HUDEP-2 (cell line): Measurements from ENCODE around the gene ANKRD33B.
"Not testable (repeated sequence)": the region's sequence is repeated elsewhere in the genome, so short reads cannot be mapped to it uniquely, and the experiment has no call there.

Experiments
- DNase-seq, 76 experiments: peaks; one replicate each; lab custom pipeline; 2025; ENCODE audit not compliant: unreplicated experiment in 76 of 76; lab: John Stamatoyannopoulos, UW

ANKRD33B gene

DNA sequence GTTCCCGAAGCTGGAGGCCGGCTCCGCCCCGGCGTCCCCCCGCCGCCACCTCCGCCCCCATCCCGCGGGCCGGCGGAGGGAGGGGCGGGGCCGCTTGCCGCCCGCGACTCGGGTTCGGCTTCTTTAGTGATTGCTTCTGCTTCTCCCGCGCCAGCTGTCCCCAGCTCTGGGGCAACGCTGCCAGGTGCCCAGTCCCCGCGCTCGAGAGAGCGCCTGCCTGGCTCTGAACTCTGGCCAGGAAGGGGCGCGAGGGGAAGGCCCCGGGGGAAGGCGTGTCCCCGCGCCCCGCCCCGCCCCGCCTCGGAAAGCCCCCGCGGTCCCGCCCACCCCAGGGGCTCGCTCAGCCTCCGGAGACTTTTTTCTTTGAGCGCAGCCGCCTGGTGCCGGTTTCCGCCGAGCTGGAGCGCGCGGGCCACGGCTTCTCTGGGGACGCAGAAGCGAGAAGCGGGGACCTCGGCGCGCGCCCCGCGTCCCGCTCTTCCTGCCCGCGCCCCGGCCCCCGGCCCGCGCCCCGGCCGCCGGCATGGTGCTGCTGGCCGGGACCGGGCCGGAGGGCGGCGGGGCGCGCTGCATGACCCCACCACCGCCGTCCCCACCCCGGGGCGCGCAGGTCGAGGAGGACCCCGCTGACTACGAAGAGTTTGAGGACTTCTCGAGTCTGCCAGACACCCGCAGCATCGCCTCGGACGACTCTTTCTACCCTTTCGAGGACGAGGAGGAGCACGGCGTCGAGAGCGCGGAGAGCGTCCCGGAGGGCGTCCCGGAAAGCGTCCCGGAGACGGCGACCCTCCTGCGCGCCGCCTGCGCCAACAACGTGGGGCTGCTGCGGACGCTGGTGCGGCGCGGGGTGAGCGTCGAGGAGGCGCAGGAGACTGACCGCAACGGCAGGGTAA lies at the start of gene ANKRD33B:
ANKRD33B (plus strand) TSS at position 126 of the 893 bp plus-strand sequence; CDS start at position 524, 398 bp downstream.
- peak in 2 of 76 experiments; percentile 10 for DNase-seq

DNA sequence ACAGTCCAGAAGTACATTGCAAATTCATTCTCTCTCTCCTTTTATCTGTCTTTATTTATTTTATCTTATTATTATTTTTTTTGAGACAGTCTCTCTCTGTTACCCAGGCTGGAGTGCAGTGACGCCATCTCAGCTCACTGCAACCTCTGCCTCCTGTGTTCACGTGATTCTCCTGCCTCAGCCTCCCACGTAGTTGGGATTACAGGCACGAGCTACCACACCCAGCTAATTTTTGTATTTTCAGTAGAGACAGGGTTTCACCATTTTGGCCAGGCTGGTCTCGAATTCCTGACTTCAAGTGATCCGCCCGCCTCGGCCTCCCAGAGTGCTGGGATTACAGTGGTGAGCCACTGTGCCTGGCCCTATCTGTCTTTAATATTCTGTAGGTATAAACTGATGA lies 49.3 kb upstream of the ANKRD33B start:
- DNase-seq: not testable (repeated sequence)

DNA sequence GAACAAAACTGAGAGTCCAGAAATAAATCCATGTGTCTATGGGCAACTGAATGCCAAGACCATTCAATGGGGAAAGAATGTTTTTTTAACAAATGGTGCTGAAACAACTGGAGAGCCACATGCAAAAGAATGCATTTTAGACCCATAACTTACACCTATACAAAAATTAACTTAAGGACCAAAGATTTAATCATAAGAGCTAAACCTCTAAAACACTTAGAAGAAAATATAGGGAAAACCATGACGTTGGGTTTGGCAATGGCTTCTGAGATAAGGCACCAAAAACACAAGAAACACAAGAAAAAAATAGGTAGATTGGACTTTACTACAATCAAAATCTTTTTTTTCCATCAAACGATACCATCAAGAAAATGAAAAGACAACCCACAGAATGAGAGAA lies 48.4 kb upstream of the ANKRD33B start:
- DNase-seq: no peak

DNA sequence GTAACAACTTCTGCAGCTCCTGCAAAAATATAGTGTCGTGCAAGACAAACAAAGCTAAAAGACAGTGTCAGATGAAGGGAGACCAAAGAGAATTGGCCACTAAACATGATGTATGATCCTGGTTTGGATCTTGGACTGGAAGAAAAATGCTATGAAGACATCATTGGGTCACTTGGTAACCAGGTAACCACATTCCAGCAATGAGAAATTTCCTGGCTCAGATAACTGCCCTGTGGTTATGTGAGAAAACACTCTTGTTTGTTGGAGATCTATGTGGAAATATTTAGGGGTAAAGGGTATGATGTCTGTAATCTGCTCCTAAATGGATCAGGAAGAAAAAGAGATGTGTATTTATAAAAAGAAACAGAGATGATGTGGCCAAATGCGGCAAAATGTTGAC lies 45.5 kb upstream of the ANKRD33B start:
- DNase-seq: no peak

DNA sequence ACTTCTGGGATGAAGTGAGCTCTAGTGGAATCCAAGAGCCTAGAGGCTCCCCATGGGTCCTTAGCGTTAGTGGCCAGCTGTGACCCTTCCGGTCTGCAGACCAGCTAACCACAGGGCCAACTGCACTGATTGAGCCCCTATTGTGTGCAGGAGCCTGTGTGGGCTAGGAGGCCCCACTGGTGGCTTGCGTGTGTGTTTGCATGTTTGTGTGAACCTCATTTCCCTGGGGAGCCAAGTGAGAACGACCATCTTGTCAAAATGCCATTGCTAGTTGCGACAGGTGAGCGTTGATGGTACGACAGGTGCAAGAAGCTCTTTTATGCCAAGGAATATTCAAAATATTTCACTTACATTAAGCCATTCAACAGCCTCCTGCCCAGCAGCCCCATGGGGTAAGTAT lies 44.1 kb upstream of the ANKRD33B start:
- DNase-seq: no peak

DNA sequence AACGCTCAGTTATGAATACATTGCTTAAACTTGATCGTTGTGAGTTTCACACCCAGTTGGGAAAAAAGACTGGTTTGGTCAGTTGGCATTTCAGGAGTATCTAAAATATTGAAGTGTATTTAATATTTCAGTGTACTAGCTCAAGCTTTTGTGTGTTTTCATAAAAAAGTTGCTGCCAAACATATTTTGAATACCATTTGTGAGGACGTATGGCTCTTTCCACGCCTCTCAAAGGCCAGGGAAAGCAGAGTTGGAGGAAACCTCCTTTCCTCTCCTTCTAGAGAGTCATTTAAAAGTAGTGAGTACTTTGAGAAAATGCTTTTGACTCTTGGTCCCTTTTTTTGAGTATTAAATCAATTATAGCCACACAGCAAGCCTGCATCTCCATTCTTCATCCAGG lies 43.2 kb upstream of the ANKRD33B start:
- no peak for DNase-seq

DNA sequence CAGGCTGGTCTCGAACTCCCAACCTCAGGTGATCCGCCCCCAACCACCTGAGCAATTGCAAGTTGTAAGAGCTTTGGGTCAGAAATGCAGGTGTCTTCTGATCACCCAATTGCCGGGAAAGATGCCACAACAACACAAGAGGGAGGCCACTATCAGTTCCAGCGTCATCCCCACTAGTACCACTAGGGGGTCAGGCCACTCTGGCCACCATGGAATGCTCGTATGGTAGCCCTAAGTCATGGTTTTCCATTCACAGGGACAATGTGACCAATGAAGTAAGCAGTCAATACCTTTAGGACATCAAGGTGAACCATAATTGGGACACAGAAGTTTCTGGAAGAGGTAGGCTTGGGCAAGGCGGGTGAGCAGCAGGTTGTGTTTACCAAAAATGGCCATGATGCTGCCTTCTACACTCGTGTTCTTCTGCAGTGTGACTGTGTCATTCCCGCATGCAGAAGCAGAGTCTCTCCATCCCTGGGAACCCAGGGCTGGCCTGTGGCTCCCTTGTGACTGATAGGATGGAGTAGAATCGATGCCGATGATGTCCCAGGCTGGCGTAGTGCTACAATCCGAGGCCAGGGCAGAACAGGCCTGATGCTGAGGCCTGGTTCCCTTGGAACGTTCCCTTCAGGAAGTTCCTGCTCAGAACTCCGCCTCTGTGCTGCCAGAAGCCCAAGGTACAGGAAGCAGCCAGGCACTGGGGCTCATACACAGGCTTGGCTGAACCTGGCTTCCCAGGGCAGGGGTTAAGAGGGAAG lies 42.2 kb upstream of the ANKRD33B start:
- DNase-seq: peak in 10 of 76 experiments; percentile 2 to 24 (median 10)

DNA sequence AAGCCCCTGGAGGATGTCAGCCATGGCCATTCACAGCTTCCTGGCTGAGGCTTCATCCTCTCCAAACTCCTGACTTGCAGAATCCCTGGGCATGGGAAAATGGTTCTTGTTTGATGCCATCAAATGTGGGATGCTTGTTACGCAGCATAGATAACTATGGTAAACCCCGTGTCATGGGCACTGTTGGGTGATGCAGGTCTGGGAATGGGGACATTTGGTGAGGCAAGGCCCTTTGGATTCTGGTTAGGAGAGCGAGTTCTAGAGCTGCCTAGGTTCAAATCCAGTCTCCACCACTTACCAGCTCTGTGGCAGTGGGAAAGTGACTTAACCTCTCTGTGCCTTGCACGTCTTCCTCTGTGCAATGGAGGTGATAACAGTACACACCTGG lies 41.7 kb upstream of the ANKRD33B start:
- no peak for DNase-seq

DNA sequence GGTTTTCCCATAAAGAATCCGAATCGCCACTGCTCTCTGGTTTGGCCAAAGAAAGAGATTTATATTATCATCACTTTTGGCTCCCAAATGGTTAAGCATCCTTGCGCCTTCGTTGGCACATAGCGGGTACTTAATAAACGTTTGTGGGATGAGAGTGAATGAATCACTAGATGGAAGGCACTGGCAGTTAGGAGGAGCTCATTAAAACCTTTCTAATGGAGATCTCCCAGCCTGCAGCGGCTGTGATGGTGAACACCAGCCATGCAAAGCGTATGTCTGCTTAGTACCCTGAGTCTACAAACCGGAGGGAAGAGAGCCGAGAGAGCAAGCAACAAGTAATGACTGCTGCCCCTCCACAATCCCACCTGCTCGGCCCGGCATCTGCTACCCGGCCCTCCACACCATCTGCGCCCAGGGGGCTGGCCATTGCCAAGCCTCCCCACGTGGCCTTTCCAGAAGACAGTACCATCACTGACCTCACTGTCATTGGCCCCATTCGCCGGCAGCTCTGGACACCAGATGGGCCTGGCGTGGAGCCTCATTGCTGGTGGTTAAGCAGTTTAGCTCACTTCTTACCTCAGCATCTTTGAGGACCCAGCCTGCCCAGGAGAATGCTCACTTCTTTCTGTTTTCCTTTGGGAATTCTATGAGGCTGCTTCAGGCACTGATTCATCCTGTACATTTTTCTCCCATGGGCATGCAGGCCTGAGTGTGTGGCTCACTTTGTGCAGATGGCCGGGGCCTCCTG lies 39.3 kb upstream of the ANKRD33B start:
- DNase-seq: no peak

DNA sequence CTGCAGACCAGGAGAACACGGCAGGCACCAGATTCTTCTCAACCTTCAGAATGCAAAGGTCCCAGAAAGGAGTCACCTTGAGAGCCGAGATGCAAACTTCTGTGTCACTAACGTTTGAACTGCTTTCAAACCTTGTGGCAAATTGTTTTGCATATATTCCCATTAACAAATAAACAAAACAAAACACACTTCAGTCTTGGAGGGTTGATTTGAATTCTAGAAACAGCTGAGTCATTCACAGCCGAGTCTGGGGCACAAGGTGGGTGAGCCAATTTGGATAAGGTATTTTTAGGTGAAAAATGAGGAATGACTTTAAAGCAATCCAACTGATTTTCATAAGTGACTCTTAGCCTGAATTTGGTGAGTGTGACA lies 38.8 kb upstream of the ANKRD33B start:
- DNase-seq: no peak

DNA sequence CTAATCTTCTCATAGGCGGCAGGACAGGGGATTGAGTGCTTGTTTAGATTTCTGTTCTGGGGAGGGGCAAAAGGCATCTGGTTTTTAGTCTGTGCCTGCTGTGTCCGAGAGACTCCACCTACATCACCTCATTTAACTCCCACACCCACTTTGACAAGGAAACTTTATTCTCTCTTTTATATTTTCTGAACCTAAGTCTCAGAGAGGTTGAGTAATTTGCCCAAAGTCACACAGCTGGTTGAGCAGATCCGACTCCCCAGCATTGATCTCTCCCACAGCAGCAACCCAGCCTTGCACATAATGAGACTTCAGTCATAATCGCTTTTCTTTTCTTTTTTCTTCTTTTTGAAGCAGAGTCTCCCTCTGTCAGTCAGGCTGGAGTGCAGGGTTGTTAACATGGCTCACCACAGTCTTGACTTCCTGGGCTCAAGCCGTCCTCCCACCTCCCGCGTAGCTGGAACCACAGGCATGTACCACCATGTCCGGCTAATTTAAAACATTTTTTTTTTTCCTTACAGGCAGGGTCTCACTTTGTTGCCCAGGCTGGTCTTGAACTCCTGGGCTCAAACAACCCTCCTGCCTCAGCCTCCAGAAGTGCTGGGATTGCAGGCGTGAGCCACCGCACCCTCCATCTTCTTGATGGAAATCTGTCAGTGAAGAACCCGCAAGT lies 36.5 kb upstream of the ANKRD33B start:
- DNase-seq: no peak

DNA sequence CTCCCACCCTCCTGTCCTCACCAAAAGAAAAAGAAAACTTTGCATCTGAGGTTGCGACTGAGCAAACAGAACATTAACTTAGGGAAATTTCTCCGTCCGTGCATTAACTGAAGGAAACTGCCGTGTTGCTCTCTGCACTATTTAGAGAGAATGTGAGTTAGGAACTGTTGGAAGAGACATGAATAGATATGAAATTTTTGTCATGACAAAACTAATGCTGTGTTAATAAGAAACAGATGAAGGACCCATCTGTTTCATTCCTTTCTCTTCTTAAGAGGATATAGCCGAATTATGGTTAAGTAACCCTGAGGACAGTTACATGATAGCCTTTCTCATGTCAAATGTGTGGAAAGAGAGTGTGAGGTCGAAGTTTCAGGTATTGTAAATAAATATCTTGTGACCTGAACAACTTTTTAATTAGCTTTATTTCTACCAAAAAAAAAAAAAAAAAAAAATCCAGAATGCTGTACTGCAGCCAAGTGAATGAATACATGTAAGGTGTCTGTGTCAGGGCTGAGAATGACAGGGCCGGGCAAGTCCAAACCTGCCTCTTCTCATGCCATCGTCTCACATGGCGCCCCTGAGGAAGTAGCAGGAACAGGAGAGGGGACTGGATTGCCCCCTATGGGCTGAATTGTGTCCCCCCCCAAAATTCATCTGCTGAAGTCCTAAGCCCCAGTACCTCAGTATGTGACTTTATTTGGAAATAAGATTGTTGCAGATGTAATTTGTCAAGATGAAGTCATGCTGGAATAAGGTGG lies 35.6 kb upstream of the ANKRD33B start:
- DNase-seq: no peak

DNA sequence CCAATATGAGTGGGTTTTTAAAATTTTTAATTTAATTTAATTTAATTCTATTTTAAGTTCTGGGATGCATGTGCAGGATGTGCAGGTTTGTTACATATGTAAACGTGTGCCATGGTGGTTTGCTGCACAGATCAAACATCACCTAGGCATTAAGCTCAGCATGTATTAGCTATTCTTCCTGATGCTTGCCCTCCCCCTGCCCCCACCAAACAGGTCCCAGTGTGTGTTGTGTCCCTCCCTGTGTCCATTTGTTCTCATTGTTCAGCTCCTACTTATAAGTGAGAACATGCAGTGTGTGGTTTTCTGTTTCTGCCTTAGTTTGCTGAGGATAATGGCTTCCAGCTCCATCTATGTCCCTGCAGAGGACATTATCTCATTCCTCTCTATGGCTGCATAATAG lies 35.0 kb upstream of the ANKRD33B start:
- DNase-seq: no peak

DNA sequence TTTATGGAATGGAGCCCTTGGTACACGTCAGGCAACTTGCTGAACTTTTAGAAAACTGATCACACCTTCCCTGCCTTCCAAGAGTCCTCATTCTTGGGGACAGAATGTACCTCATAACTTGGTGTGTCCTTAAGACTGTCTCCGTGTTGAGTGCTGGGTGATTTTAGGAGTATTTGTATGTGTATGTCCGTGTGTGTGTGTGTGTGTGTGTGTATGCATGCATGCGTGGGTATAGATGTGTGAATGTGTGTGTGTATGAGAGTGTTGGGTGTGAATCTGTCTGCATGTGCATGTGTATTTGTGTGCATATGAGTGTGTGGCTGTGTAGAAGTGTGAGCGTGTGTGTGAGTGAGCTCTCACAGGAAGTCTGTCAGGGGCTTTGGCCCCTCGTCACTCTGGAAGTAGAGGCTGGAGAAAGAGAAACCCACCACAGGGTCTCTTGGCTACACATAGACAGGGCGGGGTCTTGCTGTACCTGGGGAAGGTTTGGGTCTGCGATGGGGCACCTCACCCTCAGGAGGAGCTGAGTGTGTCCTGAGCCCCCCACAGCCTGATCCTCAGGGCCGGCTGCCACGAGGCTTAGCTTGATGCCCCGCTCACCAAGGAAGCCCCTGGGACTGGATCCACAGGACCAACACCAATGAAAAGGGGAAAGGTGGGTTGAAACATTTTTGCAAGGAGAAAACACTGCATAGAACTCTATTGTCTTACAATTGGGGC lies 33.1 kb upstream of the ANKRD33B start:
- DNase-seq: no peak

DNA sequence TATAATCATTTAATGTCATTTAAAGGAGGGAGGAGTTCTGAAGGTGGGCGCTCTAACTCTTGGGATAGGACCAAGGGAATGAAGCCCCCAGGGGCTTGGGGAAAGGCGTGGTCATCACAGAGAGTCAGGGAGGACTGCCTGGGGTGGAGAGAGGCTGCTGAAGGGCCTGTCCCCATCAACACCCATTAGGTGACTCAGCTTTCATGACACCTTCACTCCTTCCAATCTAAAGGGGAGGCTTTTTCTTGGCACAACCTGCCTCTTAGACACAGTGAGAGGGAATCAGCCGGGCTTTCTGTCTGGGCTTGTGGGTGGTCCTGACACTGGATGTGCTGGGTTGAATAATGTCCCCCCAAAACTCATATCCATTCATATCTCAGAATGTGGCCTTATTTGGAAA lies 31.4 kb upstream of the ANKRD33B start:
- no peak for DNase-seq

DNA sequence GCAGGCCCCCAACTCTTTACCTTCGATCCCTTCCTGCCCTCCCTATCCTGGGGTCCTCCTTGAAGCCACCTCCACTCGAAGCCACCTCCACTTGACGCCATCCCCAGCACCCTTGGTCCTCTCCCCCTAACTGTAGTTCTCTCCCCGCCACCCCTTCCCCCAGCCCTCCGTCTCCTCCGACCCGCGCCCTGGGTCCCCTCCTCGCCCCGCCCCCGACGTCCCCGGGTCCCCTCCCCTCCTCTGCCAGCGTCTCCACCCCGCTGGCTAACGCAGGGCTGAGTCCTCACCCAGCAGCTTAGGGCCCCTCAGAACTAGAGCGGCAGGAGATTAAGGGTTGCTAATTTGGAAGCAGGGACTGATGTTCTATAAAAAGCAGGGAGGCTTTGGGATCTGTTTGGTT lies 30.6 kb upstream of the ANKRD33B start:
- no peak for DNase-seq

DNA sequence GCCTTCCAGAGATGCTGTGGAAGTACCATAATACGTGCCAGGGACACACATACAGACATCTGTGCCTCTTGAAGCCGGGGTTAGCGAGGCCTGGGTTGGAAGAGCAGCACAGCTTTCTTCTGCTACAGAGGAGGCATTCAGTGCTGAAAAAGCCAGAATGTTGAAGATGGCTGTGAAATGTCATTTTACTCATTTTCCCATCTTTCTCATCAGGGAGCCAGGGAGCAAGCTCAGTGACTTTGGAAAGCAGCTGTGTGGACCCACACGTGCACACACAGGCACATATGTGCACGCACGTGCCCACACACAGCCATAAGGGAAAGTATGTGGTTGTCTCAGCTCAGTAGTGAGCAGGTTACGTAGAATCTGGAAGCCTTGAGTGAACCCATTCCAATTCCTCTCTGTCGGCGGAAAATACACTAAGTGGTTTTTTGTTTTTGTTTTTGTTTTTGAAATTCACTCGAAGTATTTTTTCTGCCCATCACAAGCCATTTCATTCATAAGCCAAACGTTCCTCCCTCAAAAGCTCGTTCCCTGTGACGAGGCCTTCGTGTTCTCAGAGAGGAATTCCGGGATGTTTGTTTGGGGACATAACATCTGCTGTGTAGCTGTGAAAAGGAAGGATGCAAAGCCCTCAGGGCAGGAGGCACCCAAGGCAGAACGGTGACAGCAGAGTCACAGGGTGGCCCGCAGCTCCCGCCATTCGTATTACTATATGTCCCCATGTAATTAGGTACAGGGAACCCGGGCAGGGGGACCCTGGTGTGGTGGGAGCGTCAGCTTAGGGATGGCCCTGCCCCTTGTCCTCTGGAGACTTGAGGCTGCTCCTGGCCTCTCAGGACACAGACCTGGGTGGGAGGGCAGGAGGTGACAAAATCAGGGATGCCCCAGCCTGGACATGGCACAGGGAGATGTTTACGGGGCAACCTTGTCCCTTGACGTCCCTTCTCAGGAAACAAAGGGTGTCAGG lies 29.0 kb upstream of the ANKRD33B start:
- DNase-seq: no peak

DNA sequence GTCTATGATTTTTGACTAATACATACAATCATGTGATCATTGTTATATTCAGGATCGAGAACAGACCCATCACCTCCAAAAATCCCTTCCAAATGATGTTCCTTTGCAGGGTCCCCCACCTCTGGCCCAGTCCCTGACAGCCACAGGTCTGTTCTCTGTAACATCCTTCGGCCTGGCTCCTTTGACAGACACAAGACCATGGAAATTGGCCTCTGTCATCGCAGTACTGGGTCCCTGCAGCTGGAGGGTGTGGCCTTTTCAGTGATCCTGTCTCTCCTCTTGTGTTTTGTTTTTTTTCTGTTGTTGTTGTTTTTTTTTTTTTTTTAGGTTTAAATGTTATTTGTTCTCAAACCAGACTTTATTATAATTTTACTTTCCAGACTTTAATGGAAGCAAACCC lies 27.4 kb upstream of the ANKRD33B start:
- DNase-seq: no peak
